ENCODE results near the gene PIK3C2G.

DNA sequence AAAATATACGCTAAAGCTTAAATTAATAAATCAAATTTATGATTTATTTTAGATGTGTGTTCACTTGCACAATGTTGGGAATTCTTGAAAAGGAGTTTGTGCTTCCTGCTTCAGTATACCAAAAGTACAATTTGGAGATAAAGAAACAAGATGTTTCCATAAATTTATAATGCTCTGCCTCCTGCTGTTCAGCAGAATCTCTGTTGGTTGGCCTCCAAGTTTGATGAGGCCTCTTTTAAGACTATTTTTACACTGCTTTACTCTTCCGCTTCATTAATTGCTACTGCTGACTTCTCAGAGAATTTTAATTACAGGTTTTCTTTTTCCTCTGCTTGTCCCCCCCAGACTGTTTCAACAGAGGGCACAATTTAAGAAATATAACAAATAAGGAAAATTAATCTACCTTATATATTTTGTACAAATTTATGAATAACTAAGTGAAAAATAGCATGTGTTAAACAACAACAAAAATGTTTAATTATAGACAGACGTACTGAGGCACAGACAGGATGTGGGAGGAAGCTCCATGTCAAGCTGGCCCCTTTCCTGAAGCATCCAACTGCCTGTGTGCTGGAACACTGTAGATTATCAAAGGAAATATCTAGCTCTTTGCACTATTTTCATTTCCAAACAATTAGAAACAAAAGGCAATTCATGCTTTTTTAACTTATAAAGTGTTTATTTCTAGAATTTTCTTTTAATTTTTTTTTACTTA, 83.9 kb downstream of the PIK3C2G start:
- TF ChIP-seq, protein P1, sequence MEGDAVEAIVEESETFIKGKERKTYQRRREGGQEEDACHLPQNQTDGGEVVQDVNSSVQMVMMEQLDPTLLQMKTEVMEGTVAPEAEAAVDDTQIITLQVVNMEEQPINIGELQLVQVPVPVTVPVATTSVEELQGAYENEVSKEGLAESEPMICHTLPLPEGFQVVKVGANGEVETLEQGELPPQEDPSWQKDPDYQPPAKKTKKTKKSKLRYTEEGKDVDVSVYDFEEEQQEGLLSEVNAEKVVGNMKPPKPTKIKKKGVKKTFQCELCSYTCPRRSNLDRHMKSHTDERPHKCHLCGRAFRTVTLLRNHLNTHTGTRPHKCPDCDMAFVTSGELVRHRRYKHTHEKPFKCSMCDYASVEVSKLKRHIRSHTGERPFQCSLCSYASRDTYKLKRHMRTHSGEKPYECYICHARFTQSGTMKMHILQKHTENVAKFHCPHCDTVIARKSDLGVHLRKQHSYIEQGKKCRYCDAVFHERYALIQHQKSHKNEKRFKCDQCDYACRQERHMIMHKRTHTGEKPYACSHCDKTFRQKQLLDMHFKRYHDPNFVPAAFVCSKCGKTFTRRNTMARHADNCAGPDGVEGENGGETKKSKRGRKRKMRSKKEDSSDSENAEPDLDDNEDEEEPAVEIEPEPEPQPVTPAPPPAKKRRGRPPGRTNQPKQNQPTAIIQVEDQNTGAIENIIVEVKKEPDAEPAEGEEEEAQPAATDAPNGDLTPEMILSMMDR (conservative IDR thresholded peaks at IDR 0.05; ENCODE audit: low read length), result no peak
- no peak for TF ChIP-seq EZH2phosphoT487 (IDR thresholded peaks at IDR 0.05; ENCODE audit: borderline replicate concordance, low read depth, low read length)
